K562 (cell line): ENCODE results near the gene CD248. TPM values are rescaled to one million over a fixed set of nuclear protein-coding genes. Genes with fewer than 3 reads are reported as not detected.
A peak's percentile ranks its signal among the peaks of the same experiment; 100 is the strongest.

Experiments
- C11orf30 ChIP-seq: fragments of 450-650 bp; IDR thresholded peaks from 2 replicates; pipeline ENCODE4 v1.6.1; 2016; ENCODE audit warnings: low read depth, mild to moderate bottlenecking
- CBX1 ChIP-seq: sonication (generic); IDR thresholded peaks from 2 replicates; pipeline ENCODE4 v1.6.1; 2016; ENCODE audit warnings: antibody characterized with exemption, low read depth, mild to moderate bottlenecking
- CBX3 ChIP-seq, 2 experiments: IDR thresholded peaks; 1 replicate in 1 of 2; 2 replicates in 1 of 2; pipeline ENCODE4 v1.6.1; 2012; ENCODE audit warnings: inconsistent platforms in 2 of 2, low read length in 2 of 2, borderline replicate concordance in 1 of 2, control low read depth in 1 of 2
- FOXA1 ChIP-seq: fragments of 450-650 bp; IDR thresholded peaks from 2 replicates; pipeline ENCODE4 v1.6.1; 2016; ENCODE audit warnings: mild to moderate bottlenecking, borderline replicate concordance
- NFE2 ChIP-seq: IDR thresholded peaks from 2 replicates; pipeline ENCODE4 v1.6.1; 2014; ENCODE audit warnings: antibody characterized with exemption, low read depth
- ZNF24 ChIP-seq: fragments of 450-650 bp; IDR thresholded peaks from 2 replicates; pipeline ENCODE4 v1.6.1; 2016
- ZNF584 ChIP-seq: fragments of 200-800 bp; sonication (Bioruptor generic); IDR thresholded peaks from 2 replicates; pipeline ENCODE4 v1.6.1; 2016; ENCODE audit warnings: low read depth, mild to moderate bottlenecking, missing genetic modification characterization, missing compliant biosample characterization
- ZNF586 ChIP-seq: fragments of 450-650 bp; formaldehyde crosslinking; conservative IDR thresholded peaks from 2 replicates; pipeline ENCODE4 v1.4.0; 2020; ENCODE audit warnings: mild to moderate bottlenecking, moderate library complexity
- ZNF589 ChIP-seq: fragments of 200-800 bp; sonication (Bioruptor generic); IDR thresholded peaks from 2 replicates; pipeline ENCODE4 v1.6.1; 2016; ENCODE audit warnings: low read depth, missing genetic modification characterization, missing compliant biosample characterization
- polyA plus RNA-seq, 8 experiments: library from polyadenylated mRNA; depleted of rRNA in 4 of 8; stranded (reverse) in 5 of 8; unstranded in 3 of 8; fragments of >200 nt; fragmentation: Nextera tagmentation in 2 of 8; fragmentation: Illumina TruSeq in 1 of 8; extraction: Ambion mirVana in 2 of 8; extraction: Trizol in 1 of 8; gene quantifications; 2 replicates each; pipeline versions ENCODE4 v1.2.1 to v1.2.3, GENCODE V29; 2011 to 2014; ENCODE audit warnings: inconsistent platforms in 1 of 8, missing spikeins in 1 of 8
- total RNA-seq, 7 experiments: library from RNA; depleted of rRNA in 6 of 7; stranded (reverse); fragments of >200 nt in 6 of 7; fragmentation: Illumina TruSeq in 2 of 7; extraction: Trizol in 2 of 7; gene quantifications; 2 replicates each; pipeline versions ENCODE4 v1.2.1 to v1.2.3, GENCODE V29; 2011 to 2021; ENCODE audit warnings: low replicate concordance in 1 of 7
- TF ChIP-seq, protein P1 (sequence below), 3 experiments: fragments of 200-800 bp in 1 of 3; sonication (Bioruptor generic) in 1 of 3; sonication (generic) in 1 of 3; formaldehyde crosslinking in 1 of 3; IDR thresholded peaks; 2 replicates each; pipeline versions ENCODE4 v1.6.1 to v1.8.0; 2016 to 2022; ENCODE audit warnings: mild to moderate bottlenecking in 2 of 3, missing compliant biosample characterization in 2 of 3, missing genetic modification characterization in 2 of 3, missing genetic modification reagents in 1 of 3
- TF ChIP-seq, protein P2 (sequence below): sonication (generic); formaldehyde crosslinking; IDR thresholded peaks from 2 replicates; pipeline ENCODE4 v1.8.0; 2023; ENCODE audit warnings: mild to moderate bottlenecking, missing genetic modification reagents
- TF ChIP-seq, protein P3 (sequence below): sonication (generic); formaldehyde crosslinking; IDR thresholded peaks from 2 replicates; pipeline ENCODE4 v1.8.0; 2022; ENCODE audit warnings: mild to moderate bottlenecking, missing genetic modification reagents
- TF ChIP-seq, protein P4 (sequence below): fragments of 250-450 bp; sonication (Bioruptor Pico); IDR thresholded peaks from 2 replicates; pipeline ENCODE4 v1.5.0; 2020; ENCODE audit warnings: mild to moderate bottlenecking
- TF ChIP-seq, protein P5 (sequence below): sonication (generic); formaldehyde crosslinking; IDR thresholded peaks from 2 replicates; pipeline ENCODE4 v1.8.0; 2022; ENCODE audit warnings: missing genetic modification reagents, mild to moderate bottlenecking, moderate library complexity, borderline replicate concordance

The CD248 gene
- total and polyA plus RNA-seq, 9 of the 15 experiments (the other 6 are each of a cell fraction or from before 2014, with no cell fraction given): 0.09 TPM; not detected in 8

DNA sequence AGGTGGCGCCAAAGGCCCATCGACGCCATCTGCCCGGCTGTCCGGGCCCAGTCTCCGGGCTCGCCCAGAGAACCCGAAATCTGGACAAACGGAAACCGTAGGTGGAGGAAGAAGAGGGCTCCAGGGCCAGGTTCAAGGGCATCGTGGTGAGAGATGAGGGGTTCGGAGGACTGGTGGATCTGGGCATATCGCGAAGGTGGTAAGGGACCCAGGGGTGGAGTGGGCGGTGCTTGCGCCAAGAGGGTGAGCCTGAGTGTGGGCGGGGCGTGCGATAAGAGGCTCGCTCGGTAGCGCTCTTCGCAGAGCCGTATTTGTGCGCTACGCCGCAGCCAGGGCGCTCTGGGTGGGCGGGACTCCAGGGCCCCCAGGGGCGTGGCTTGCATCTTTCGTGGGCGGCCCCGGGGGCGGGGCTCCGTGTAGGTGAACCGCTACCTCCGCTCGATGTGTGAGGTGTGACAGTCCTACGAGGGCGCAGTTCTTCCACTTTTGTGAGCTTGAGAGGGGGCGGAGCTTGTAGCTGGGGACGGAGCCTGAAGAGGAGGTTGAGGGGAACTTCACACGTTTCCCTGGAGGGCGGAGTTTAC lies 4.8 kb downstream of the CD248 start (continued):
- TF ChIP-seq ZNF586 (CRISPR knock-in tag): no peak
- no peak for TF ChIP-seq FOXA1
- no peak; a peak in 1 of 3 replicates for TF ChIP-seq CBX3 (IDR thresholded peaks at IDR 0.05; ENCODE audit: borderline replicate concordance in 1 of 2, low read length in 2 of 2)
- no peak for TF ChIP-seq ZNF24
- TF ChIP-seq, protein P1, sequence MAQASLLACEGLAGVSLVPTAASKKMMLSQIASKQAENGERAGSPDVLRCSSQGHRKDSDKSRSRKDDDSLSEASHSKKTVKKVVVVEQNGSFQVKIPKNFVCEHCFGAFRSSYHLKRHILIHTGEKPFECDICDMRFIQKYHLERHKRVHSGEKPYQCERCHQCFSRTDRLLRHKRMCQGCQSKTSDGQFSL (CRISPR knock-in tag; IDR thresholded peaks at IDR 0.05): no peak
- TF ChIP-seq, protein P1 (tag; IDR thresholded peaks at IDR 0.05): no peak
- TF ChIP-seq, protein P2, sequence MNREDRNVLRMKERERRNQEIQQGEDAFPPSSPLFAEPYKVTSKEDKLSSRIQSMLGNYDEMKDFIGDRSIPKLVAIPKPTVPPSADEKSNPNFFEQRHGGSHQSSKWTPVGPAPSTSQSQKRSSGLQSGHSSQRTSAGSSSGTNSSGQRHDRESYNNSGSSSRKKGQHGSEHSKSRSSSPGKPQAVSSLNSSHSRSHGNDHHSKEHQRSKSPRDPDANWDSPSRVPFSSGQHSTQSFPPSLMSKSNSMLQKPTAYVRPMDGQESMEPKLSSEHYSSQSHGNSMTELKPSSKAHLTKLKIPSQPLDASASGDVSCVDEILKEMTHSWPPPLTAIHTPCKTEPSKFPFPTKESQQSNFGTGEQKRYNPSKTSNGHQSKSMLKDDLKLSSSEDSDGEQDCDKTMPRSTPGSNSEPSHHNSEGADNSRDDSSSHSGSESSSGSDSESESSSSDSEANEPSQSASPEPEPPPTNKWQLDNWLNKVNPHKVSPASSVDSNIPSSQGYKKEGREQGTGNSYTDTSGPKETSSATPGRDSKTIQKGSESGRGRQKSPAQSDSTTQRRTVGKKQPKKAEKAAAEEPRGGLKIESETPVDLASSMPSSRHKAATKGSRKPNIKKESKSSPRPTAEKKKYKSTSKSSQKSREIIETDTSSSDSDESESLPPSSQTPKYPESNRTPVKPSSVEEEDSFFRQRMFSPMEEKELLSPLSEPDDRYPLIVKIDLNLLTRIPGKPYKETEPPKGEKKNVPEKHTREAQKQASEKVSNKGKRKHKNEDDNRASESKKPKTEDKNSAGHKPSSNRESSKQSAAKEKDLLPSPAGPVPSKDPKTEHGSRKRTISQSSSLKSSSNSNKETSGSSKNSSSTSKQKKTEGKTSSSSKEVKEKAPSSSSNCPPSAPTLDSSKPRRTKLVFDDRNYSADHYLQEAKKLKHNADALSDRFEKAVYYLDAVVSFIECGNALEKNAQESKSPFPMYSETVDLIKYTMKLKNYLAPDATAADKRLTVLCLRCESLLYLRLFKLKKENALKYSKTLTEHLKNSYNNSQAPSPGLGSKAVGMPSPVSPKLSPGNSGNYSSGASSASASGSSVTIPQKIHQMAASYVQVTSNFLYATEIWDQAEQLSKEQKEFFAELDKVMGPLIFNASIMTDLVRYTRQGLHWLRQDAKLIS (CRISPR knock-in tag): no peak; the same call in 1 of the 2 replicates
- TF ChIP-seq, protein P3, sequence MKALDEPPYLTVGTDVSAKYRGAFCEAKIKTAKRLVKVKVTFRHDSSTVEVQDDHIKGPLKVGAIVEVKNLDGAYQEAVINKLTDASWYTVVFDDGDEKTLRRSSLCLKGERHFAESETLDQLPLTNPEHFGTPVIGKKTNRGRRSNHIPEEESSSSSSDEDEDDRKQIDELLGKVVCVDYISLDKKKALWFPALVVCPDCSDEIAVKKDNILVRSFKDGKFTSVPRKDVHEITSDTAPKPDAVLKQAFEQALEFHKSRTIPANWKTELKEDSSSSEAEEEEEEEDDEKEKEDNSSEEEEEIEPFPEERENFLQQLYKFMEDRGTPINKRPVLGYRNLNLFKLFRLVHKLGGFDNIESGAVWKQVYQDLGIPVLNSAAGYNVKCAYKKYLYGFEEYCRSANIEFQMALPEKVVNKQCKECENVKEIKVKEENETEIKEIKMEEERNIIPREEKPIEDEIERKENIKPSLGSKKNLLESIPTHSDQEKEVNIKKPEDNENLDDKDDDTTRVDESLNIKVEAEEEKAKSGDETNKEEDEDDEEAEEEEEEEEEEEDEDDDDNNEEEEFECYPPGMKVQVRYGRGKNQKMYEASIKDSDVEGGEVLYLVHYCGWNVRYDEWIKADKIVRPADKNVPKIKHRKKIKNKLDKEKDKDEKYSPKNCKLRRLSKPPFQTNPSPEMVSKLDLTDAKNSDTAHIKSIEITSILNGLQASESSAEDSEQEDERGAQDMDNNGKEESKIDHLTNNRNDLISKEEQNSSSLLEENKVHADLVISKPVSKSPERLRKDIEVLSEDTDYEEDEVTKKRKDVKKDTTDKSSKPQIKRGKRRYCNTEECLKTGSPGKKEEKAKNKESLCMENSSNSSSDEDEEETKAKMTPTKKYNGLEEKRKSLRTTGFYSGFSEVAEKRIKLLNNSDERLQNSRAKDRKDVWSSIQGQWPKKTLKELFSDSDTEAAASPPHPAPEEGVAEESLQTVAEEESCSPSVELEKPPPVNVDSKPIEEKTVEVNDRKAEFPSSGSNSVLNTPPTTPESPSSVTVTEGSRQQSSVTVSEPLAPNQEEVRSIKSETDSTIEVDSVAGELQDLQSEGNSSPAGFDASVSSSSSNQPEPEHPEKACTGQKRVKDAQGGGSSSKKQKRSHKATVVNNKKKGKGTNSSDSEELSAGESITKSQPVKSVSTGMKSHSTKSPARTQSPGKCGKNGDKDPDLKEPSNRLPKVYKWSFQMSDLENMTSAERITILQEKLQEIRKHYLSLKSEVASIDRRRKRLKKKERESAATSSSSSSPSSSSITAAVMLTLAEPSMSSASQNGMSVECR (CRISPR knock-in tag): peak; percentile 67; the same call in 1 of the 2 replicates
- peak; percentile 35; the same call in 1 of the 2 replicates for TF ChIP-seq CBX1
- TF ChIP-seq, protein P4, sequence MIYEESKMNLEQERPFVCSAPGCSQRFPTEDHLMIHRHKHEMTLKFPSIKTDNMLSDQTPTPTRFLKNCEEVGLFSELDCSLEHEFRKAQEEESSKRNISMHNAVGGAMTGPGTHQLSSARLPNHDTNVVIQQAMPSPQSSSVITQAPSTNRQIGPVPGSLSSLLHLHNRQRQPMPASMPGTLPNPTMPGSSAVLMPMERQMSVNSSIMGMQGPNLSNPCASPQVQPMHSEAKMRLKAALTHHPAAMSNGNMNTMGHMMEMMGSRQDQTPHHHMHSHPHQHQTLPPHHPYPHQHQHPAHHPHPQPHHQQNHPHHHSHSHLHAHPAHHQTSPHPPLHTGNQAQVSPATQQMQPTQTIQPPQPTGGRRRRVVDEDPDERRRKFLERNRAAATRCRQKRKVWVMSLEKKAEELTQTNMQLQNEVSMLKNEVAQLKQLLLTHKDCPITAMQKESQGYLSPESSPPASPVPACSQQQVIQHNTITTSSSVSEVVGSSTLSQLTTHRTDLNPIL (CRISPR knock-in tag): no peak
- no peak for TF ChIP-seq C11orf30
- TF ChIP-seq, protein P5, sequence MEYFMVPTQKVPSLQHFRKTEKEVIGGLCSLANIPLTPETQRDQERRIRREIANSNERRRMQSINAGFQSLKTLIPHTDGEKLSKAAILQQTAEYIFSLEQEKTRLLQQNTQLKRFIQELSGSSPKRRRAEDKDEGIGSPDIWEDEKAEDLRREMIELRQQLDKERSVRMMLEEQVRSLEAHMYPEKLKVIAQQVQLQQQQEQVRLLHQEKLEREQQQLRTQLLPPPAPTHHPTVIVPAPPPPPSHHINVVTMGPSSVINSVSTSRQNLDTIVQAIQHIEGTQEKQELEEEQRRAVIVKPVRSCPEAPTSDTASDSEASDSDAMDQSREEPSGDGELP: peak; percentile 78; the same call in 1 of the 2 replicates
- no peak for TF ChIP-seq NFE2
- no peak for TF ChIP-seq ZNF584 (CRISPR knock-in tag)
- TF ChIP-seq ZNF589 (CRISPR knock-in tag): no peak
